GM08714 (cell line): ENCODE results near the gene GFOD2.

Experiments used
- H3K4me3 ChIP-seq: fragments of 200-500 bp; sonication (Bioruptor generic); 2 replicates; pipeline ENCODE4 v1.5.1; 2014; ENCODE audit warnings: mild to moderate bottlenecking, low read length, inconsistent platforms
- ZNF274 ChIP-seq: IDR thresholded peaks from 2 replicates; pipeline ENCODE4 v1.6.1; 2012; ENCODE audit warnings: mild to moderate bottlenecking, low read depth, low read length

Gene GFOD2

DNA sequence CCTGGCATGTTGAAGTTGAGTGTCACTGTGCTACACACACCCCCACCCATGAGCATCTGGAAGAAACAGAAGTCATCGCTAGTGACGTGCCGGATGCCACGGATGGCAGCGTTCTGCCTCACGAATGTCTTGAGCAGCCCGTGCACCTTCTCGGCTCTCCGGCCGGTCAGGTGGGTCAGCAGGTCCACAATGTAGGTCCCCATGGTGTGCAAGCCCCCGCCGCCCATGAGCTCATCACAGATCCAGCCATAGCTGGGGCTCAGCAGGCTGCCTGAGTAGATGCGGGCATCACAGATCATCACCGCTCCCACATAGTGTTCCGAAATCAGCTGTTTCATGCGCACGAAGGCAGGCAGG is 43.6 kb downstream of the GFOD2 start:
- no peak for TF ChIP-seq ZNF274
- no peak overlapping the region for H3K4me3 ChIP-seq

- TF ChIP-seq ZNF274, result no peak
- no peak overlapping the region for H3K4me3 ChIP-seq
Observed at GRCh38 chr16:67674851-67675578, 44.1 kb downstream of the GFOD2 start.

DNA sequence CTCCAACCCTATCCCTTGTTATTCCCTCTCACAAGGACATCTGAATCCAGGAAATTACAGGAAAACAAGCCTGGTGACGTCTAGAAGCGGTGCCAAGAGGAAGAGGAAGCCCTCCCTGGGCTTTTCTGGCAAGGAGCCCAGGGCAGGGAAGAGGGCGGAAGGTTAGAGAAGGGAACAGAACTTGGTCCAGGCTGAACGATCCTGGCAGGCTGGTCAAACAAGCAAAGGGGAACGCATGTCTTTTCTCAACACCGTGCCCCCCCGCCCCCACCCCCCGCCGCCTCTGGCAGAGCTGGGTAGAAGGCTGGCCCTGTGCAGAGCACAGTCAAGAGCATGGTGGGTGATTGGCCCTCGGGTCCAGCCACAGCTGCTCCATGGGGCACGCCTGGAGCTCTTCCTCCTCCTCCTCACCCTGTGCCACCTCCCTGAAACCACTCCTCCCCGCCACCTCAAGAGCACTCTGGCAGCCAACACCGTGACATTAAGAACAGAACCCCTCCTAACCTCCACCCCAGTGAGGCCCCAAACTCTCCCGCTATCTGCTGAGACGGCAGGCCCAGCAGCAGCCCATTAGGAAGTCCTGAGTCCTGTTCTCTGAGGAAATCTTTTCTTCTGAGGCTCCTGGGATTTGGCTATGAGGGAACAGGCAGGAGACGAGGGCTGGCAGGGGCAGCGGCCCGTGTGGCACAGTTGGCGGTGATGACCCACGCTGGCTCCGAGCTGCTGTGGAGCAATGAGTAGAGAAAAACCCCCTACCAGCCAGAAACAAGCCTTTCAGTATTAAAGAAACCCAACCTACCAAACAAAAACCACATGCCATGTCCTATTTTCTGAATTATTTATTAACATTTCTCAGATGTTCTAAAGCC is 45.2 kb downstream of the GFOD2 start:
- no peak for TF ChIP-seq ZNF274
- H3K4me3 ChIP-seq, result no peak overlapping the region

DNA sequence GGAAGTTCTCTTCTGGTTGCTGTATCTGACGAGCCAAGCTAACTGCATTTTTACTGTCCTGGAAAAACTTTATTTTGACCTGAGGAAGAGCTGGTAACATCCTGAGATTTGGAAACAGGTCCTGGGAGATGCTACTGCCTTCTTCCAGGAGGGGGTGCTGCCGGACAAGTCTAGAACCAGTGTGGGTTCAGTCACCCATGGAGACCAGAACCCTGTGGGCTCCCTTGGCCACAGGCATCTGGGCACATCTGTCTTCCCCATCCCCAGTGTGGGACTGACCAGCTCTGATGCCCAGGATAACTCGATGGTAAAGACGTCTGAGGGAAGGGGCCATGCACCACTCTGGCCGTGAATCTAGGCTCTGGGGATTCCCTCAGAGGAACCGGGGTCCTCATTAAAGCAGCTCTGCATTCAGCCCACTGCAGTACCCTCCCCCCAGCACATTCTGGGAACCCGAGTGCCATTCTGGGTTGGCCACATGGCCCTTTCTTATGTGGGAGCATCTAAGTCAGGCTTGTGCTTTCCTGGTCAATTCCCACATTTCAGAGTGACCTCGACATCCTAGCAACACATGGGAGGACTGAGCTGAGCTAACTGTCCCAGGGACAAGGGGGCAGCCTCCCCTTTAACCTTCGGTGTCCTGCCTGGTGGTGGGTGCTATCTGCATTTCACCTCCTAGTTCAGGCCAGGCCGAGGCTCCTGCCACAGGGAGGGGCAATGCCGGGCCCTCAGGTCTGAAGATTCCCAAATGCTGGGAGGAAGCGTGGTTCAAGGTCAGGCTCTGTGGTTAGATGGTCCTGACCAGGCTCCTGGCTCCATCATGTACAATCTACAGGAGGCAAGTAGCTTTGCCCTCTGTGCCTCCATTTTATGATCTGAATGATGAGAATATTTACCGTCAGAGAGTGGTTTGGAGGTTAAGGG is 46.1 kb downstream of the GFOD2 start:
- no peak overlapping the region for H3K4me3 ChIP-seq
- no peak for TF ChIP-seq ZNF274

DNA sequence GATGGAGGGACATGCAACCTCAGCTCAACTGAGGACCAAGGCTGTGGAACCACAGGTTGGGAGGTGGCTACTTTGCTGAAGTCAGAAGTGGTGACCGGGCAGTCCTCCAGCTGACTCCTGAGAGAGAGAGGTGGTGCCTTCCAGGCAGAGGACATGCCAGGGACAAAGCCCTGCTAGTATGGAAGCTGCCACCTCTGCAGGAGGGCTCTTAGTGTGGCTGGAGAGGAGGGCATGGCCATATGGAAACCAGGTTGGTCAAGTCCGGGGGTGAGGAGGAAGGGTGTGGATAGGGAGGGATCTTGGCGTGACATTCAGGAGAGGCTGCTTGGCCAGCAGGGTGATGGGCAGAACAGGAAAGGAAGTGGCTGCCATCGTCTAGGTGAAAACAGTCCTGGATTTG is 46.8 kb downstream of the GFOD2 start:
- no peak overlapping the region for H3K4me3 ChIP-seq
- no peak for TF ChIP-seq ZNF274

GRCh38 chr16:67669499-67670101 is 49.5 kb downstream of the GFOD2 start:
- H3K4me3 ChIP-seq, result no peak overlapping the region
- no peak for TF ChIP-seq ZNF274

DNA sequence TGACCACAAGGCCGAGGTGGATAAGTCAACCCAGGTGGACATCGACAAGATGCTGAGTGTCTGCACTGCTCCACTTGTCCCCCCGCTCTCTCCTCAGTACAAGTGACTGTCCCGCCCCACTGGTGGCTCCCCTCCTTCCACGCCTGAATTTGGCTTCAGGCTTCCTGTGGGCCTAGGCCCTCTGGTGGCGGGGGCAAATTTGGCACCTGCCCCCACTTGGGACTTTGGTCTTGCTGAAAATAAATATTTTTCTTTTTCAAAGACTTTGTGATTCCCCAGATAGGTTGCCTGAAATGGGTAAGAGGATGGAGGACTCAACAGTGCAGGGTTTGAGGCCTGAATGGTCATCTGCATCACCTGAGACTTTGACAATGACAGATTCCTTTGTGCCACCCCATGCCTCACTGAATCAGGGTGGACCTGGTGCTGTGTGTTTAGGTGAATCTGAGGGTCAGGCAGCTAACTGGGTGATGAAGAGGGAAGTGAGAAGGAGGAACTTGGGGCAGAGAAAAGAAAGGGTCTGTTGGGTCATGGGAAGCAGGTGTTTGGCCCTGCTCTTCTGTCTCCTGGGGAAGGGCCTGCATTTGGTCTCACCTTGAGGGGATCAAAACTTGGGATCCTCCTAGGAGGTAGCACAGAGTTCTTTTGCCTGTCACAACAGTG is 50.5 kb downstream of the GFOD2 start:
- TF ChIP-seq ZNF274, result no peak
- no peak overlapping the region for H3K4me3 ChIP-seq

DNA sequence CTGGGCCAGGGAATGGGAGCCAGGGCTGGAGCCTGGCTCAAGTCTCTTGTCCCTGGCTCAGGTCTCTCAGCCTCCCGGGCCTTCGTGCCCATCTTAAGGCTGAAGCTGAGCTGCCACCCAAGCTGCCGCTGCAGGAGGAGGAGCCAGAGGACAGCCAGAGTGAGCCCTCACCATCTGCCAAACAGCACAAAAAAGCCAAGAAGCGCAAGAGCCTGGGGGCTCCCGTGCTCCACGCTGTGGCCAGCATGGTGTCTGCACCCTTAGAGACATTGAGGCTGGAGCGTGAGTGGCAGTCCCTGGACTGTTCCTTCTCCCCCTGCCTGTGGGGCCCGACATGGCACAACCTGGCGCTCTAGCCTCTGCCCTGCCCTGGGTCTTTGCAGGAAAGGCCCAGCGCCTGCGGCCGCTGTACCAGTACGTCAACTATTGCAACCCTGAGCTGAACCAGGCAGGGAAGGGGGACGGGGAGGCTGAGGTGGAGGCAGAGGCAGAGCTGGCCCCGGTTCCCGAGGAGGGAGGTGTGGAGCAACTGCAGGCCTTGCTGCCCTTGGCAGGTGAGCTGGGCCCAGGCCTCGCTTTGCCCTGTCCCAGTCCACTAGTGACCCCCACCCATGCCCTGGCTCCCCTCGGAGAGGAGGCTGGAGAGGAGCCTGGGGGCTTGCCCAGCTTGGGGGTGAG is 51.2 kb downstream of the GFOD2 start:
- H3K4me3 ChIP-seq, result no peak overlapping the region; the same call in 1 of the 2 replicates

GRCh38 chr16:67667453-67667816 is 51.7 kb downstream of the GFOD2 start:
- TF ChIP-seq ZNF274, result no peak
- peak overlapping the region; percentile 76; the same call in 1 of the 2 replicates for H3K4me3 ChIP-seq

More for the DNA sequence above, 51.2 kb downstream of the GFOD2 start:
- TF ChIP-seq ZNF274, result no peak

DNA sequence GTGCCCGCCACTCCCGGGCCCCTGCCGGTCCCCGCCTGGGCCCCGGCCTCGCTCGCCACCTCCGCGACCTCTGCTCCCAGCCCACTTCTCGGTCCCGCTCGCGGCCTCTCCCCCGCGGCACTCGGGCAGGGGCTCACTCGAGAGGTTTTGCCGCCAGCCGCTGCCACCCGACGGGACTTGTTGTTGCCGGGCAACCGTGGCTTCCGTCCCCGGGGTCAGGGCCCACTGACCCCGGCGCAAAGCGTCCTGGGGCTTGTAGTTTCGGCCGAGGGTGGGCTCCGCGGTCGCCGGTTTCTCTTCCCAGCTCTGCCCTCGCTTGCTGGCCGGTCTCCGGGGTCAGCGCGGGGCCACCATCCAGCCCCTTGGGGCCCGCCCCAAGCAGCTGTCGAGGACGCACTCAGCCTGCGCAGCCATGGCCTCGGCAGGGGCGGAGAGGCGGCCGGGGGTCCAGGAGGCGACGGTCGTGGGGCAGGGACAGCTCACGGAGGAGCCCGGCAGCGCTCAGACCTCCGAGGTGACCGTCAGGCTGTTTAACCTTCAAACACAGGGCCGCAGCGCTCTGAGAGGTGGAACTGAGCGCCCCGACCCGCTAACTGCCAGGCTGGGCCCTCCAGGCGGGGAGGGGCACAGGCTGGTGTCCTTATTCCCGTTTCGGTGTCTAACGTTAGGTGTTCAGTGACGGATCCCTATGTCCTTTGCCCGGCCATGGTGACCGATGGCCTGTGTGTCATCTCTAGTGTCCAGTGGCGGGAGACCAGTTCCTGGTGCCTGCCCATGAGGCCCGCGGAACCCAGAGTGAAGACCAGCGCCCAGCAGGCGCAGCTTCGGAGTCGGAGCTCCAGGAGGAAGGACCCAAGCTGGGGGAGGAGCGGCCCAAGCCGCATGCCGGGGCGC is 52.3 kb downstream of the GFOD2 start, which contains the start of the genes C16orf86 and ENKD1:
Gene C16orf86, plus strand, starts transcription at position 256 of the 894 bp plus-strand sequence. Its CDS starts 157 bp downstream, at position 413.
Gene ENKD1, minus strand, starts transcription at position 192 of the 894 bp plus-strand sequence. CDS start 308 bp downstream, outside the sequence.
- peak within 1 kb of the TSS; percentile 76; the same call in 1 of the 2 replicates for H3K4me3 ChIP-seq
- no peak for TF ChIP-seq ZNF274

DNA sequence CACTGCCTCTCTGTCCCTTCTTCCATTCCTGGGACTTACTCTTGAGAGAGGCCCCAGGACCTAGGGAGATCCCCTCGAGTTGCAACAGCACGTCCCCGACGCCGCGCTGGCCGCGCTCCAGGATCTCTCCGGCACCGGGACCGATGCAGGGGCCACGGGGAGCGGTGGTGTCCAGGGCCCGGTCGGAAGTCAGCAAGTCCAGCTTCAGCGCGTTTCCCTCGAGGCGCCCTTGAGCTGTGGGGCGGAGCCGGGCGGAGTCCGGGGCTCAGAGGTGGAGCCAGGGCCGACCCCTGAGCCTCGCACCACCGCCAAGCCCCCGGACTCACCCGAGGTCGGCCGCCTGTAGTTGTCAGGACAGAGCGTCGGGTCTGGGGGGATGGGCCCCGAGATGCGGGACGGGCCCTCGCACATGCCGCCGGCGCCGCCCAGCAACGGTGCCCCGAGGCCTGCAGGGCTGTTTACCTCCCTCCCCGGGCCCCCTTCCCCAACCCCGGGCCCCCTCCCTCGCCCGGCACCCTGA is 53.0 kb downstream of the GFOD2 start:
- H3K4me3 ChIP-seq, result peak overlapping the region; percentile 76; the same call in 1 of the 2 replicates
- TF ChIP-seq ZNF274, result no peak
